ENCODE measurements around the gene POTEF. TPM values are rescaled to one million over a fixed set of nuclear protein-coding genes. Genes with fewer than 3 reads are reported as not detected.
"Not testable (repeated sequence)": the region's sequence is repeated elsewhere in the genome, so short reads cannot be mapped to it uniquely, and the experiment has no call there.

POTEF gene
- not detected for total RNA-seq
- long read RNA-seq: 0 reads

GRCh38 chr2:130129120-130129829, at the start of gene POTEF:
TSS of gene POTEF (minus strand) at chr2:130129222. CDS start at chr2:130120515, 8,707 bp downstream.
- H3K27me3 ChIP-seq; intact Hi-C loops (cut with DNase I); H3K4me3 ChIP-seq; DNase-seq; H3K27ac ChIP-seq; H3K36me3 ChIP-seq; H3K4me1 ChIP-seq; ATAC-seq; H3K9me3 ChIP-seq: not testable (repeated sequence)
- WGBS (ENCODE audit: insufficient coverage, low coverage, low lambda C conversion rate, missing lambda C conversion rate): 64% methylated on average over 6 of the region's 29 CpGs

- H3K36me3 ChIP-seq: peaks cover 0 to 12% (median 0%) of the 10 kb centered on the region in 4 donors
- H3K9me3 ChIP-seq; H3K27ac ChIP-seq; H3K4me1 ChIP-seq; ATAC-seq; intact Hi-C loops (cut with DNase I); H3K27me3 ChIP-seq; H3K4me3 ChIP-seq; DNase-seq: not testable (repeated sequence)
- 85% methylated on average over 4 of the region's 5 CpGs for WGBS (ENCODE audit: insufficient coverage, low coverage, low lambda C conversion rate, missing lambda C conversion rate)
These were observed 45.8 kb upstream of the POTEF start for GRCh38 chr2:130174866-130175265.

- no peak for ATAC-seq
- H3K4me1 ChIP-seq: no peaks in the 10 kb centered on the region
- H3K4me3 ChIP-seq: no peak overlapping the region
- TF ChIP-seq CTCF (IDR thresholded peaks at IDR 0.05) (no peak), POLR2A (IDR thresholded peaks at IDR 0.05) (no peak)
- no peak overlapping the region for H3K27ac ChIP-seq
- H3K27me3 ChIP-seq: no peaks in the 10 kb centered on the region
- WGBS (ENCODE audit: insufficient coverage, low coverage, low lambda C conversion rate, missing lambda C conversion rate): 100% methylated on average over 3 of the region's 7 CpGs
- H3K36me3 ChIP-seq: peaks cover 0 to 37% (median 7%) of the 10 kb centered on the region in 4 donors
- H3K9me3 ChIP-seq: no peaks in the 10 kb centered on the region
- DNase-seq: no peak
- intact Hi-C loops (cut with DNase I): no loop called here
These were observed 40.9 kb upstream of the POTEF start for GRCh38 chr2:130169896-130170295.

- ATAC-seq; H3K27me3 ChIP-seq; H3K4me3 ChIP-seq; H3K27ac ChIP-seq; H3K4me1 ChIP-seq; intact Hi-C loops (cut with DNase I); DNase-seq; H3K9me3 ChIP-seq: not testable (repeated sequence)
- 75% methylated on average over 3 of the region's 3 CpGs for WGBS (ENCODE audit: insufficient coverage, low coverage, low lambda C conversion rate, missing lambda C conversion rate)
- peaks cover 0 to 39% (median 10%) of the 10 kb centered on the region in 4 donors for H3K36me3 ChIP-seq
These were observed 40.1 kb upstream of the POTEF start for GRCh38 chr2:130169163-130169562.

- 97% methylated on average over 2 of the region's 3 CpGs for WGBS (ENCODE audit: insufficient coverage, low coverage, low lambda C conversion rate, missing lambda C conversion rate)
- H3K4me1 ChIP-seq; H3K27me3 ChIP-seq; H3K9me3 ChIP-seq; ATAC-seq; DNase-seq; H3K4me3 ChIP-seq; H3K27ac ChIP-seq; intact Hi-C loops (cut with DNase I): not testable (repeated sequence)
- H3K36me3 ChIP-seq: peaks cover 0 to 48% (median 14%) of the 10 kb centered on the region in 4 donors
These were observed 37.6 kb upstream of the POTEF start for GRCh38 chr2:130166611-130167010.

GRCh38 chr2:130165293-130166016, 36.4 kb upstream of the POTEF start:
- intact Hi-C loops (cut with DNase I): no loop called here
- DNase-seq (no peak), ATAC-seq (no peak)
- Histone ChIP-seq H3K9me3 (no peaks in the 10 kb centered on the region), H3K4me3 (no peak overlapping the region), H3K27me3 (no peaks in the 10 kb centered on the region), H3K36me3 (peaks cover 0 to 45% (median 14%) of the 10 kb centered on the region in 4 donors), H3K27ac (no peak overlapping the region), H3K4me1 (no peaks in the 10 kb centered on the region)
- TF ChIP-seq CTCF (IDR thresholded peaks at IDR 0.05) (no peak), POLR2A (IDR thresholded peaks at IDR 0.05) (no peak)
- 90% methylated on average over 8 of the region's 8 CpGs for WGBS (ENCODE audit: insufficient coverage, low coverage, low lambda C conversion rate, missing lambda C conversion rate)
